ENCODE measurements around the gene BABAM1. TPM values are rescaled to one million over a fixed set of nuclear protein-coding genes. Genes with fewer than 3 reads are reported as not detected.

BABAM1 gene
- total and polyA plus RNA-seq, 2 experiments from 2014 or later: 82.7 to 90.3 TPM

DNA sequence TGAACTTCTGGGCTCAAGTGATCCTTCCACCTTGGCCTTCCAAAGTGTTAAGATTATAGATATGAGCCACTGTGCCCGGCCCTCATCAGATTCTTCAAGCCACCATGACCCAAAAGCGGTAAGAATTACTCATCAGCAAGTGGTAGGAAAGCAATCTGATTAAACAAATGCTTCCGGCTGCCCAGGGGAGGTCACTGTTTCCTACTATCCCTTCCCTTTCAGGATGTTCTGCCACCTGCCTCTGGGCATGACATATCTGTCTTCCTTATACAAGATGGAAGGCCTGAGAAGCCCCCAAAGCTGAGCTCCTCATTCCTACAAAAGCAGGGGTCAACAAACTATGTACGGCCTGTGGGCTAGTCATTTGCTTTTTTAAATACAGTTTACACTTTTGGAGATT is 29.0 kb downstream of the BABAM1 start:
- TF ChIP-seq EZH2 (IDR thresholded peaks at IDR 0.05; ENCODE audit: insufficient read depth, poor library complexity, severe bottlenecking) (no peak), EZH2phosphoT487 (IDR thresholded peaks at IDR 0.05; ENCODE audit: insufficient read depth, low read depth) (no peak)
- Histone ChIP-seq H2AFZ (no peak overlapping the region), H3K4me1 (ENCODE audit: insufficient read depth) (no peaks in the 10 kb centered on the region), H4K20me1 (ENCODE audit: insufficient read depth) (no peaks in the 10 kb centered on the region), H3K9ac (no peak overlapping the region), H3K9me2 (ENCODE audit: insufficient read depth) (no peaks in the 10 kb centered on the region), H3K27me3 (replicated peaks; ENCODE audit: insufficient read depth) (no peaks in the 10 kb centered on the region), H3K4me2 (ENCODE audit: unreplicated experiment) (no peak overlapping the region), H3K9me3 (ENCODE audit: low read depth) (no peaks in the 10 kb centered on the region), H3K27ac (no peak overlapping the region), H3K4me3 (no peak overlapping the region), H3F3A (ENCODE audit: insufficient read depth) (peaks cover 6% of the 10 kb centered on the region; the same call in 1 of the 2 replicates), H3K79me2 (ENCODE audit: insufficient read depth) (no peaks in the 10 kb centered on the region), H3K36me3 (ENCODE audit: low read depth) (no peaks in the 10 kb centered on the region)
- WGBS, 2 experiments (ENCODE audit: low coverage in 1 of 2, low lambda C conversion rate in 2 of 2, missing lambda C conversion rate in 2 of 2): 77 to 80% methylated on average over 4 of the region's 4 CpGs
- in situ Hi-C loops (cut with MboI): no loop called here
- DNase-seq: peak; percentile 53

DNA sequence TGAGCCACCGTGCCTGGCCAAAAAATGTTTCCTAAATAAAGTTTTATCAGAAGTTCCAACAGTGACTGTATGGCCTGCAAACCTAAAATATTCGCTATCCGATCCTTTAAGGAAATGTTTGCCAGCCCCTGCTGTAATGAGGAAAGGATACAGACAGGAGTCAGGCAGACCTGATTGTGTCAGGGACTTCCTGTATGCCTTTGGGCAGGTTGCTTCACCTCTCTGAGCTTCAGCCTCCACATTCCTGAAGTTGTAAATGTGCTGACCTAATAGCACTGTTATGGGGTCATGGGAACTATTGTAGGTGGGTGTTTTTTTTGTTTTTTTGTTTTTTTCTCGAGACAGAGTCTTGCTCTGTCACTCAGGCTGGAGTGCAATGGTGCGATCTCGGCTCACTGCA is 29.7 kb downstream of the BABAM1 start:
- H3K4me2 ChIP-seq (ENCODE audit: unreplicated experiment): no peak overlapping the region
- no peak overlapping the region for H3K27ac ChIP-seq
- no peaks in the 10 kb centered on the region for H3K9me2 ChIP-seq (ENCODE audit: insufficient read depth)
- 81% methylated on average over 6 of the region's 6 CpGs for WGBS, 2 experiments (ENCODE audit: low coverage in 1 of 2, low lambda C conversion rate in 2 of 2, missing lambda C conversion rate in 2 of 2)
- H3K4me3 ChIP-seq: no peak overlapping the region
- no peaks in the 10 kb centered on the region for H3K27me3 ChIP-seq (replicated peaks; ENCODE audit: insufficient read depth)
- TF ChIP-seq EZH2phosphoT487 (IDR thresholded peaks at IDR 0.05; ENCODE audit: insufficient read depth, low read depth) (no peak), EZH2 (IDR thresholded peaks at IDR 0.05; ENCODE audit: insufficient read depth, poor library complexity, severe bottlenecking) (no peak)
- H3K9me3 ChIP-seq (ENCODE audit: low read depth): no peaks in the 10 kb centered on the region
- no peaks in the 10 kb centered on the region for H3K4me1 ChIP-seq (ENCODE audit: insufficient read depth)
- no peak for DNase-seq
- no peaks in the 10 kb centered on the region for H3K36me3 ChIP-seq (ENCODE audit: low read depth)
- H3K79me2 ChIP-seq (ENCODE audit: insufficient read depth): no peaks in the 10 kb centered on the region
- H3K9ac ChIP-seq: no peak overlapping the region
- in situ Hi-C loops (cut with MboI): no loop called here
- no peaks in the 10 kb centered on the region for H4K20me1 ChIP-seq (ENCODE audit: insufficient read depth)
- H3F3A ChIP-seq (ENCODE audit: insufficient read depth): peaks cover 6% of the 10 kb centered on the region; the same call in 1 of the 2 replicates
- H2AFZ ChIP-seq: no peak overlapping the region

DNA sequence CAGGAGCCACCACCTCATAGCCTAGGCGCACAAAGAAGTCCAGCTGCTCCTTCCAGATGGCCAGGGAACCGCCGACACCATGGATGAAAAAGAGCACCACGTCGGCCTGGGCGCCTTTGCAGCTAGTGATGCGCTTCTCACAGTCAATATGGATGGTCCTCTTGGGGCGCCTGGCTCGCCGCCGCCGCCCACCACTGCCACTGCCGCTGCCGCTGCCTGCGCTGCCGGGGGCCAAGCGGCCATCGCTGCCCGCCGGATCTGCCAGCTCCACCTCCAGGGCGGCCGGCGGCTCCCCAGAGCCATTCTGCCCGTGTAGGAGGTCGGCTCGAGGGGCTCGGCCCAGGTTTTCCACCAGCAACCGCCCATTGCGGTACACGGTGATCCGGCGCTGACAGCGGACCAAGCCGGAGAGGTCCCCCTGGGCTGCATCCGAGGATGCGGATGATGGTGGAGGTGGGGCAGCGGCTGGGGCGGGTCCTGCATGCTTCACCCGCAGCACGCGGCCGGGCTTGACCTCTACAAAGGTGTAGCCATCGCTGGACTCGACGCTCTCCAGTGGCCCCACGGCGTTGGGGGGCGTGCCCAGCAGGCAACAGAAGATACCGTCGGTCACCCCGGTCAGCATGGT is 33.9 kb downstream of the BABAM1 start:
- H3K4me2 ChIP-seq (ENCODE audit: unreplicated experiment): no peak overlapping the region
- H3K4me3 ChIP-seq: no peak overlapping the region
- H4K20me1 ChIP-seq (ENCODE audit: insufficient read depth): no peaks in the 10 kb centered on the region
- H3K27me3 ChIP-seq (replicated peaks; ENCODE audit: insufficient read depth): no peaks in the 10 kb centered on the region
- in situ Hi-C loops (cut with MboI): loop anchor here (10.0 kb wide), 1 partner anchor 84 kb away; no protein-coding TSS in a partner anchor
- H3K27ac ChIP-seq: no peak overlapping the region
- H3K9me2 ChIP-seq (ENCODE audit: insufficient read depth): no peaks in the 10 kb centered on the region
- no peak for DNase-seq
- peaks cover 15% of the 10 kb centered on the region; the same call in 1 of the 2 replicates for H3K4me1 ChIP-seq (ENCODE audit: insufficient read depth)
- no peaks in the 10 kb centered on the region for H3K9me3 ChIP-seq (ENCODE audit: low read depth)
- no peak overlapping the region for H2AFZ ChIP-seq
- H3K36me3 ChIP-seq (ENCODE audit: low read depth): no peaks in the 10 kb centered on the region
- H3K9ac ChIP-seq: no peak overlapping the region
- 93 to 94% methylated on average over 45 to 51 of the region's 51 CpGs for WGBS, 2 experiments (ENCODE audit: low coverage in 1 of 2, low lambda C conversion rate in 2 of 2, missing lambda C conversion rate in 2 of 2)
- TF ChIP-seq EZH2 (IDR thresholded peaks at IDR 0.05; ENCODE audit: insufficient read depth, poor library complexity, severe bottlenecking) (no peak), EZH2phosphoT487 (IDR thresholded peaks at IDR 0.05; ENCODE audit: insufficient read depth, low read depth) (no peak)
- H3K79me2 ChIP-seq (ENCODE audit: insufficient read depth): no peaks in the 10 kb centered on the region
- H3F3A ChIP-seq (ENCODE audit: insufficient read depth): peaks cover 19% of the 10 kb centered on the region

DNA sequence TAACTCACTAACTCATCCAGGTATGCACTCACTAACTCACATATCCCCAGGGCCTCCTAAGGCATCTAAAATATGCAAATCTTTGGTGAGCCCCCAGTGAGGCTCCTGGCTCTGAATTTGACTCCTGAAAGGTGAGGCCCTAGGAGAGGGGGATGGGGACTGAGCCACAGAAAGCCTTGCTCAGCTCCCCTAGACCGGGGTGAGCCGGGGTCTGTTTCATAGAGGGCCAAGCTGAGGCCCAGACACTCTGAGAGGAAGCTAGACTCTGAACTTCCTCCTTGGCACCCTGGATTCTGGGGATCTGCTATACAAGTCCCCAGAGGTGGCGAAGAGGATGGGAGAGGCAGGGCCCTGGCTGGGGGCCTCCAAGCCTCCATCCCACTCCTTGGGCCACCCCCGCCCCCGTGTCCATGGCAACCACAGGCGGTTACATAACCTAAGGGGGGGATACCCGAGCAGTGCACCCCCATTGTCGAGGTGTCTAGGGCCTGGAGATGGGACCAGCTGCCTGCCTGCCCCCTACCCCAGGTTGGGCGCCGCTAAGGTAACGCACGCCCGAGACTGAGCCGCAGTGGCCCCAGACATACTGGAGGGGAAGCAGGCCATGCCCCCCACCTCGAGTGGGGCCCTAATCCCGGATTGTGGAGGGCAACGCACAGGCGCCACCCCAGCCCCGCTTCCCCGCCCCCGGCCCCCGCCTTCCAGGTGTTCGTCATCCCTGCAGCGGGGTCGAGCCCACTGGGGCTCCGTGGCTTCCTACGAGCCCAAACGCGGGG is 35.3 kb downstream of the BABAM1 start:
- Histone ChIP-seq H3K27ac (no peak overlapping the region), H3K79me2 (ENCODE audit: insufficient read depth) (peaks cover 11% of the 10 kb centered on the region), H3F3A (ENCODE audit: insufficient read depth) (peaks cover 18% of the 10 kb centered on the region), H3K27me3 (replicated peaks; ENCODE audit: insufficient read depth) (no peaks in the 10 kb centered on the region), H4K20me1 (ENCODE audit: insufficient read depth) (no peaks in the 10 kb centered on the region), H3K9ac (peak overlapping the region; percentile 66), H3K9me2 (ENCODE audit: insufficient read depth) (no peaks in the 10 kb centered on the region), H3K4me3 (peak overlapping the region; percentile 77), H3K4me2 (ENCODE audit: unreplicated experiment) (peak overlapping the region; percentile 63), H3K9me3 (ENCODE audit: low read depth) (no peaks in the 10 kb centered on the region), H2AFZ (peak overlapping the region; percentile 84), H3K36me3 (ENCODE audit: low read depth) (no peaks in the 10 kb centered on the region), H3K4me1 (ENCODE audit: insufficient read depth) (peaks cover 22% of the 10 kb centered on the region)
- in situ Hi-C loops (cut with MboI): loop anchor here (10.0 kb wide), 1 partner anchor 82 kb away; no protein-coding TSS in a partner anchor
- DNase-seq: no peak
- TF ChIP-seq EZH2 (IDR thresholded peaks at IDR 0.05; ENCODE audit: insufficient read depth, poor library complexity, severe bottlenecking): no peak
- no peak for TF ChIP-seq EZH2phosphoT487 (IDR thresholded peaks at IDR 0.05; ENCODE audit: insufficient read depth, low read depth)
- whole genome bisulfite sequencing, 2 experiments (ENCODE audit: low coverage in 1 of 2, low lambda C conversion rate in 2 of 2, missing lambda C conversion rate in 2 of 2): 16 to 18% methylated on average over 18 to 27 of the region's 29 CpGs
